A549 (cell line): ENCODE measurements around the gene TSHZ2.

ENCODE experiments used
- JUN ChIP-seq, 2 experiments: fragments of >200 bp; sonication (Bioruptor Twin); formaldehyde crosslinking; IDR thresholded peaks; 2 replicates in 1 of 2; 3 replicates in 1 of 2; pipeline ENCODE4 v1.6.1; 2016 to 2017
- RARB ChIP-seq: fragments of 250-450 bp; sonication (Bioruptor Pico); IDR thresholded peaks from 2 replicates; pipeline ENCODE4 v1.8.0; 2021; ENCODE audit warnings: mild to moderate bottlenecking, moderate library complexity
- TF ChIP-seq, protein P1 (sequence below): IDR thresholded peaks from 2 replicates; pipeline ENCODE4 v1.6.1; 2012; ENCODE audit warnings: low read depth, borderline replicate concordance
- TF ChIP-seq, protein P2 (sequence below): fragments of >200 bp; sonication (Bioruptor Twin); formaldehyde crosslinking; IDR thresholded peaks from 3 replicates; pipeline ENCODE4 v1.5.1; 2016

DNA sequence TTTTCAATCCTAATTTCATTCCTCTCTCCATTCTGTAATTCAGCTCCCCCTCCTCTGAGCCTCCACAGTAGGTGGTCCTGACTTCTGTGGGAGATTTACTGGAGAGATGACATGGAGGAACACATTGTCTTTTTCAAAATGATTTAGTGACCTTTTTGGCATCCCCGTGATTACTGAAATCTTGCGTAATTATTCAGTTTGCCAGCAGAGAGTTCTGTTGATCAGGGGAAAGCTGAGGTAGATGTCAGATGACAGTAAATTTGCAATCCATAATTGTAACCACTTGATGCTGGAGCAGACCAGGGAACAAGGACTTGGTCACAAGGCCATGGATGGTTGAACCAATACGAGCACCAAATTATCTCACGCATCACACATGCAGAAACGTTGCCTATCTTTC lies 302.2 kb downstream of the TSHZ2 start:
- TF ChIP-seq, protein P1, sequence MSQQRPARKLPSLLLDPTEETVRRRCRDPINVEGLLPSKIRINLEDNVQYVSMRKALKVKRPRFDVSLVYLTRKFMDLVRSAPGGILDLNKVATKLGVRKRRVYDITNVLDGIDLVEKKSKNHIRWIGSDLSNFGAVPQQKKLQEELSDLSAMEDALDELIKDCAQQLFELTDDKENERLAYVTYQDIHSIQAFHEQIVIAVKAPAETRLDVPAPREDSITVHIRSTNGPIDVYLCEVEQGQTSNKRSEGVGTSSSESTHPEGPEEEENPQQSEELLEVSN, result no peak
- TF ChIP-seq, protein P2, sequence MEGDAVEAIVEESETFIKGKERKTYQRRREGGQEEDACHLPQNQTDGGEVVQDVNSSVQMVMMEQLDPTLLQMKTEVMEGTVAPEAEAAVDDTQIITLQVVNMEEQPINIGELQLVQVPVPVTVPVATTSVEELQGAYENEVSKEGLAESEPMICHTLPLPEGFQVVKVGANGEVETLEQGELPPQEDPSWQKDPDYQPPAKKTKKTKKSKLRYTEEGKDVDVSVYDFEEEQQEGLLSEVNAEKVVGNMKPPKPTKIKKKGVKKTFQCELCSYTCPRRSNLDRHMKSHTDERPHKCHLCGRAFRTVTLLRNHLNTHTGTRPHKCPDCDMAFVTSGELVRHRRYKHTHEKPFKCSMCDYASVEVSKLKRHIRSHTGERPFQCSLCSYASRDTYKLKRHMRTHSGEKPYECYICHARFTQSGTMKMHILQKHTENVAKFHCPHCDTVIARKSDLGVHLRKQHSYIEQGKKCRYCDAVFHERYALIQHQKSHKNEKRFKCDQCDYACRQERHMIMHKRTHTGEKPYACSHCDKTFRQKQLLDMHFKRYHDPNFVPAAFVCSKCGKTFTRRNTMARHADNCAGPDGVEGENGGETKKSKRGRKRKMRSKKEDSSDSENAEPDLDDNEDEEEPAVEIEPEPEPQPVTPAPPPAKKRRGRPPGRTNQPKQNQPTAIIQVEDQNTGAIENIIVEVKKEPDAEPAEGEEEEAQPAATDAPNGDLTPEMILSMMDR, result no peak
- TF ChIP-seq JUN (IDR thresholded peaks at IDR 0.05) (no peak), RARB (CRISPR knock-in tag) (no peak)
